Measurements from ENCODE around the gene MYO5A.

MYO5A gene

DNA sequence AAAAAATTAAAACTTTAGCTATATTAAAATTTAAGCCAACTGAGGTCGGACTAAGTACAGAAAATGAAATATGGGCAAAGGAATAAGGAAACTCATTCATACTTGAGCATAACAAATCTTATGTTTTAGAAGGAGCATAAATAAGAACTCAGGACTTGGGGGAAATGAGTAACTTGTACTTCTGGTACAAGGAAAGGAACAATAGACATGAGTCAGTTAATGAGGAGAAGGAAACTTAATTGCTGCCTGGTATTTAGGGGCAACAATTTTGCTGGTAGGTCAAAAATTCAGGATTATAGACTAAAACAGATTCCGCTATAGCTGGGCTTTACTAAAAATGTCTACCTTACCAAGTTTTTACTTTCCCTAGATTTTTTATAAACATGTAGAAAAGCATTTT is 113.1 kb downstream of the MYO5A start:
- no peak for DNase-seq

DNA sequence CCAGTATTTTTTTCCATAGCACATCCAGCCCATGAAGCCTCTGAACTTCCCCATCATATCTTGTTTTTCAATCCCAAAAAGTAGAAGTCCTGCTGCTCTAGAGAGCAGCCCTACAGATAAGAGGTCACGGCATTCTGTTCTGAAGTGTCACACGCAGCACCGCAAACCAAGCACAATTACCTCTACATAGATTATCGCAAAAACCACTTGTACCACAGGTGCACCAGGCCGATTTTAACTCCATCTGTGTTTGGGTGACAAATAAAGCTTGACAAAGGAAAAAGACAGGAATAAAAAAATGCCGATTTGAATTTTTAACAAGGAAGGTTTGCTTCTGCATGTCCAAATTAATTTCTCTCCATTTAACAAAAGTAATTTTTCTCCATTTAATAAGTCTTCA is 113.7 kb downstream of the MYO5A start:
- DNase-seq, result no peak

DNA sequence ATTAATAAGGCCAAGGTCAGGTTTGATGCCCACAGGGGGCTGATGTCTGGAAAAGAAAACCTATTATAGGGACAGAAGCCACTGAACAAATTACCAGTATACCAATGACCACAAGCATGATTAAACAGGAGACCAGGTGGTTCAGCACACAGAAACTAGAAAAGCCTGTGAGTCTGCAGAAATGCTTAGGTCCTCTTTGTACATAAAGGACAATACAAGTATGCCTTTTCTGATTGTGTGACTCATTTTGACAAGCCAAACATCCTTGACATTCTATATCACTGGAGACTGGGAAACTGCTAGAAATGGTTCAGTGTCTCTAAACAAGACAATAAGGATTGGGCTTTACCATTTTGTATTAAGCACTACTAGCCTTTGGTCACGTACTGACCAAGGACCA is 119.9 kb downstream of the MYO5A start:
- DNase-seq, result no peak

DNA sequence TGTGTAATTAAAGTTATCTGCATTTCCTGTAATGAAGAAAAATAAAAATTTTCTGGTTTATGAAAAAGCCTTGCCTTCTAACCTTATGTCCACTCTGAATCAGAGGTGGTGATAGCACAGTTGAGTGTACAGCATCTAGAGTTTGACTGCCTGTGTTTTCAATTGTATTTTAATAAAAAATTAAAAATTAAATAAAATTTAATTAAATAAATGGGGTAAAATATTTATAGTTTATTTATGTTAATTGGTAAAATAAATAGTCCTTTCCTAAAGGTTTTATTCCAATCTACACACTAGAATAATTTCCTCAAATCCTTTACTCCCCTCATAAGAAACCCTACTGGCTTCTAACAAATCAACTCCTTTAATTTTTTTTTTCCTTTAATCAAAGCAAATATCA is 121.3 kb downstream of the MYO5A start:
- no peak for DNase-seq

DNA sequence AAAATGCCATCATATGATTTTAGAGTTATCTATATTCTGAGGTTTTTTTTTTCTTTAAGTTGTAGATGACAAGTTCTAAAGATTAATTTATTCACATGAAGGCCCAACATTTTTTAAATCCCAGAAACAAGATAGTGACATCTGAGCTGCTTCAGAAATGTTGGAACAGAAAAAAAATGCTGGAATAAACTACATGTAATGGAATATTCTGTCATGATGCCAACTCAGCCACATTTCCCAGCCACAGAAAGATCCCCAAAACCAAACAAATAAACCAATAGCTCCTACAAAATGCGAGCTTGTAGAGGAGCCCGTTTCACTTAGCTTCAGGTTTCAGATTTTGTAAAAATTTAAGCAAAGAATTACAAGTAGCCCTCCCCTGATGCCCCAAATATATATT is 122.1 kb downstream of the MYO5A start:
- DNase-seq, result no peak

DNA sequence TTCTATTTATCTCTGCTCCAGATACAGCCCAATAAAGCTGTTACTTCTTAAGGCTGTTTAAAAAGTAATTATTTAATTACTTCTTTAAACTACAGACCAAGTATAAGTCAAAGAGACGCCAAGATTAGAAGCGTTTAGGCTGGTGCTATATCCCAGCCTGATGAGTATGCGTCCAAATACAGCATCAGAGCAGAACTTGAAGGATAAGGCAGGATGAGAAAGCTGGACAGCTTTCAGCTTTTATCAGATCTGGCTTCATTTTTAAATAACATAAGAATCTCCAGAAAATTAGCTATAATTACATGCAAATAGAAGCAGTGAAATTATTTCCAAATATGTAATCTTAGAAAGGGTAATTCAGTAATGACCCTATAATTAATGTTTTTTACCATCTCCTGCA is 122.8 kb downstream of the MYO5A start:
- DNase-seq, result no peak

DNA sequence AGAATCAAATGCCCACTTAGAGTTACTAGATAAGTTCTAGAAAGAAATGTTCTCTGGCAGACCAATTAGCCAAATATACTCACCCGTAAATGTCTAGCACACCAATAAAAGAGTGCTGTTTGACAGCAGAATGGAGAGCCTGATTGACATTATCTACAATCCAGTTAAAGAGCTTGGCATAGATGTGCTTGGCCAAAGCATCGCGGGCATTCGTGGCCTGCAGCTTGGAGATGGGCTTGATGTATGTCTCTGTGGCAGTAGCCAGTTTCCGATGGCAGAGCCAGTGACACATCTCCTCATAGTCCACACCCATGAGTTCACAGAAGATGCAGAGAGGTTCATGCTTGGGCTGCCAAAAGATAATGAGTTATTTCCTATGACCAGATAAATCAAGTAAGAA is 131.6 kb downstream of the MYO5A start:
- DNase-seq, result no peak

DNA sequence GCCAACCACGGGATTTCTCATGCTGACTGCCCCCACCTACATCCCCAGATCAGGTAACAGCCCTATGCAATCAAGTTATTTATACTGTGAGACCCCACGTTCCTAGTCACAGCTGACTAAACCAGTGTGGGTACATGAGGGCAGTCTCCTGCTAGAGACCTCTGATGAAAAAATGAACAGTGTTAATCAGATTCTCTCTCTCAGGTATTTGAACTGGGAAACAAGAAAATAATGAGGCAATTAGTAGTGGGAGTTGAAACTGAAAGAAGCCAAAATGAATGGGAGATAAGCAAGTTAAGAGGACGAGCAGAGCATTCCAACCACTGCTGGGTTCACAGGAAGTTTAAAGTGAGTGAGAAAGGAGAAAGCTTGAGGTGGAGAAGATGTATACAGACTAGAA is 134.6 kb downstream of the MYO5A start:
- no peak for DNase-seq

DNA sequence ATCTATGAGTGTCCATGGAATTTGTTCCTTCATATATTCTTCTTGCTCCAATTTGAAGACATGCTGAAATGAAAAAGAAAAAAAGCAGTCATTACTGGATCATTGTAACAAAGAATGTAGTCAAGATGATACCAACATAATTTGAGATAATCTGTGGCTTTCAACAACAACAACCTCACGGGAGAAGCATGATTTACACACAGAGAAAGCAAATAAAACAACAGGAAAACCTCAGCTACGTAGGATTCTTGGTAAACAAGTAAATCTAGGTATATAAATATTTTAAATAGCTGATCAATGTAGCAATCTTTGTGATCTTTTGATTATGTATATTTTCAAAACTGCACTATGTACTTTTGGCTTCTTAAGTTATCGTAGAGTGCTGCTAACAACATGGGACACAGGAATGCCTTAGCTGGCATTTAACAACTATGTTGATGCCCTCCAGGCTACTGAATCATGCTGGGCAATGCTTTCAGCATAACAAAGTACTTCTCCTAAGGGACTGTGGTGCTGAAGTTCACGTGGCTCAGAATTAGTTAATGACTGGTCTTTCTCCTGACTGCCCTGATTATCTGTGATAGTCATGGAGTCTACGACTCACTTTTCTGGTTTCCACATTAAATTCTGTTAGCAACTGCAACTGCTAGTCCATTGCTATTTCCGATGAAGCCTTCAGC is 136.5 kb downstream of the MYO5A start:
- DNase-seq, result no peak

DNA sequence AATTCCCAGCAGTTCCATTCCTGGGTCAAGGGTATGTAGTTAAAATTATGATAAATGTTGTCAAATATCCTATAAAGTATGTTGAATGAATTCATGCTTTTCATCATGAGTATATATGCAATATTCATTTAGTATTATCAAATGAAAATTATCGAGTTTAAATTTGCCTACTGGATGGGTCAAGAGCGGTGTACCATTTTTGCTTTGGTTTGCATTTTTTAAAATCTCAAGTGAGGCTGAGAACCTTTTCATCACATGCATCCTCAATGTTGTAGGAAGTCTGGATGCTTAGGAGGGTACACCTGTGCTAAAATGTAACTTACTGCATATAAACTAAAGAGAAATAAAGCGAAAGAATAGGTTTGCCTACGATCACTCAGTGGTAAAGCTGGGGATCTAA is 137.6 kb downstream of the MYO5A start:
- no peak for DNase-seq

DNA sequence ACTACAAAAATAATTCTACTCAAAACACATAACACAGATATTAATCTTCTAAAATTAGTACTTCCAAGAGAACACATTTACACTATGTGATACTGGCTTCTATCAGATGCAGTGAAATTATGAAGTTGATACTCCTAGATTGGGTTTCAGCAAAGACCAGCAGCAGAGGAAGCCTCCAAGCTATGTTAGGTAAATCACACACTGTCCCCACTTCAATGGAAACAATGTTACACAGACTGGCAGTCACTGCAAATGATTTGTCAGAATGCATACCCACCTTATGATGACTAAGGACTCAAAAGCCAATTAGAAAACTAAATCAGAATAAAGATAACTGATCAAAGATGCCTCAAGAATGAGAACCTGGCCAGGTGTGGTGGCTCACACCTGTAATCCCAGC is 143.0 kb downstream of the MYO5A start:
- DNase-seq, result no peak

DNA sequence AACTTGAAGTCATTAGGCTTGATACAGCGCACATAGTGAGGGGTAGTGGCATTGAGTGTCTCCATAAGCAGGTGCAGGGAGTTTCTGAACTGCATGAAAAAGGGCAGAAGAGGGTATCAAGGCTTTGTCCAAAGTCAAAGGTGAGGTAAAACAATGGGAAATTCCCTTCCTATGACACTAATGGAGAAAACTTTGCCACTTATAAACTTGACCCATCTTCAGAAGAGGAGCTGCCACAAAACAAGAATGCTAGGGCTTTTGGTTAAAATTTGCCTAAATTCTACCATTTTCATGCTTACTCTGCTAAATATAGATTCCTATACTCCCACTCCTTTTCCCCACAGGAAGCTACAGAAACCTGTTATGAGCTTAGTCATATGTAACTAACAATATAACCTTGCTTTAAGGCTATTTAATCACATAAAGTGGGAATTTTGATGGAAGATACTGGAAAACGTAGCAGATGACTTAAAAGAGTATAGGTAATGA is 145.5 kb downstream of the MYO5A start:
- DNase-seq, result no peak

DNA sequence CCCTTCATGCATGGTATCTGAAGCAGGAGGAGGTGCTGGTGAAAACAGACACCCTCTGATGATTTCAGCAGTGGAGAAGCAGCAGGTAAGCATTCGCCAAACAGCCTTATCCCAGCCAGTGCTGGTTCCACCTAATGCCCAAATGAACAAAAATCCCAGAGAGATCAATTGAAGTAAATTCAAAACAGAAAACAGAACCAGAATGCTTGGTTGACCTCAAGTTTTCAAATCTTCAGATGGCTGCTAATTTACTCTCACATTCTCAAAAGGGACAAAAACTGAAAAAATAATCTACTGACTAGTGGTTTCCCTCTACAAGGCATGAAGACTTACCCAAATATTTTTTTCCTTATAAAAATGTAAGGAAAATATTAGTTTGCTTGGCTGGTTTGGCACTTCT is 146.0 kb downstream of the MYO5A start:
- DNase-seq, result no peak

DNA sequence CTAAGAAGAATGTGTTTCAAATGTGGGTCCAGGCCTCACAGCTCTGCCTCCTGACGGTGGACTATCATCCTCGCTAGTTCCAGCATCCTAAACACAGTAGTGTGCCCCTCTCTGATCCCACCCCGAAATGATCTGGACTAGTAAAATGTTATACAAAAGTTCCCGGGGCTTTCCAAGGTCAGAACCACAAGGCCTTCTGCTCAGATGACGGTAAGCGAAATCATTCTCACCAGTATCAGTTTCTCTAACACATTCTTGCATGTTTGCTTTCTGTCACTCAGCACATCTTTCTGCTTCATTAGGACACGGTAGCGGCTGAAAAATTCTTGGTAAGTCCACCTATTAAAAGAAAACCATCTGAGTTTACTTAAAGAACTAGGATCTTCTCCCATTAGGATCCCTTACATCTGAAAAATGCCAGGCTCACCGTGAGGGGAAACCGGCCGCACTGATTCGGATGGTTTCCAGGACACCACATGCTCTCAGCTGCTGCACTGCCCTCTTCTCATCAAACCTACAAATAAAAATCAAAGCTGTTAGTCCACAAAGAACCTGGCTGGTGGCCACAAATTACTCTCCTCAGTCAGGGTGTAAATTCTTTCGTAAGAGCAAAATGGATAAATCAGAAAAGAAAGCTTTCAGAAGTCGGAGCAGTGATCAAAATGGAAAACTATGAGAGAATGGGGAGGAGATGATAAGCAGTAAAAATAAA is 149.1 kb downstream of the MYO5A start:
- peak; percentile 31 for DNase-seq

DNA sequence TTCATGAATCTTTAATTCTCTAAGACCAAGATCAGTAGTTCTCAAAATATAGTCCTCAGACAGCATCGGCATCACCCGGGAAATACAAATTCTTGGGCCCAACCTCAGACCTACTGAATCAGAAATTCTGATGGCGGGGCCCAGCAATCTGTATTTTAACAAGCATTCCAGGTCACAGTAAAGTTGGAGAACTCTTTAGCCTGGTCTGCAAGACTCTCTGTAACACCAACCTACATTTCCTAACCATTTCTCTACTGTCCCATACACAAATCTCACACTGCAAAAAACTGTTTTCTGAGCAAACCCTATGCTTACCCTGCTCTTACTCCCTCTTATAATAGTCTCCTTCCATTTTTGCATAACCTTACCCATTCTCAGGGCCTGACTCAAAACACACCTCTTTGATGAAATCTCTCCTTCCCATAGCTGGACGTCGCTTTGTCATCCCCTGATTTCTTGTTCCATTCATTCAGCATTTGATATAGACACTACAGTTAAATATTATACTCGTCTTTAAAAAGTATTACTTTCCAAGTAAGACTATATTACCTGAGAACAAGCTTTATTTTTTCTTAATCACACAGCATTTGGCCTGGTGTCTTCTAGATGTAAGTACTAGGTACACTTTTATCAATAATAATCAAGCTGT is 149.8 kb downstream of the MYO5A start:
- no peak for DNase-seq

DNA sequence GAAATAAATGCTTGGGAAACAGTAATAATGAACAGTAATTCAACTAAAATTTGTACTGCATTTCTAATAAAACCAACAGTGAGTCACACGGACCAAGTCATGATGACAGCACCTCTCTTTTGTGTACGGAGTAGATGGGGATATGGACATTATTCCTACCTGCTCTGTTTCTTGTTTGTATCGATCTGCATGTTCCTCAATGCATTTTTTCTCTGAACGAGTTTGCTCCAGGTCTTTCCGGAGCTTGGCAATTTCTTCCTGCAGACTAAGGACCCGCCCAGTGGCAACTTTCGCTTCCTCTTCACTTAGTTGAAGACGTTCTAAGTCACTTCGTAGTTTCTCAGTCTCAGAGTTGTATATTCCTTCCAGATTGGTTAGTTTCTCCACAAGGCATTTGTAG is 158.7 kb downstream of the MYO5A start:
- DNase-seq, result no peak

DNA sequence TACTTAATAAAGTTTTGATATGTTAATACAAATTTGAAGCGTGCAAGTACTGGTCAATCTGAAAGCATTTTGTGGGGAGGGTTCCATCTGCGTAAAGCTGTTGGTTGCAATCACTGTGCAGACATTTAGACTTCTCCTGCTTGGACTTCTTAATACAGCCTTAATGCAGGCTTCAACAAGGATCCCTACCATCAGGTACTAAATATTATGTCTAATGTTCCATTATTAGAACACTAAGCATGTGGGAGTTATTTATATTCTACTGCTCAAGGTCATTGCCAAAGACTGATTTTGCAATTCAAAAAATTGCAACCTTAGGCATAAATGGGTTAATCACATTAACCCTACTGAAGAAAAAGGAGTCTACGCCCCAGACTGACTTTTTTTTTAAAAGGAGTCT is 159.2 kb downstream of the MYO5A start:
- DNase-seq, result no peak

DNA sequence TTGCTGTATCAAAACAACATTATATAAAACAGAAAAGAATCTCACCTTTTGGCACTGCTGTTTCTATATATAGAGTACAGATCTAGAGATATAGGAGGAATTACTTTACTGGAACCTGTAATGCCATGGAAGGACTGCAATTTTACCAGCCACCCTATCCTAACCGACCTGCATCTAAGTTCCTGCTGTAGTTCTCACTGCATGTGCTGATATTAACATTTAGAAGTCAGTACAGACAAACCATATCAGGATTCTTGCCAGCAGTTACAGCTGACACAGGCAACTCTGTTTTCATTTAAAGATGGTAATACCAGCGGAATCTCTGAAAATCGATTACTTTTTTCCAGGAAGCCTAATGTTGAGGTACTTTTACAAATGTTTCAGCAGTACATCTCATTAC is 159.7 kb downstream of the MYO5A start:
- DNase-seq, result no peak

DNA sequence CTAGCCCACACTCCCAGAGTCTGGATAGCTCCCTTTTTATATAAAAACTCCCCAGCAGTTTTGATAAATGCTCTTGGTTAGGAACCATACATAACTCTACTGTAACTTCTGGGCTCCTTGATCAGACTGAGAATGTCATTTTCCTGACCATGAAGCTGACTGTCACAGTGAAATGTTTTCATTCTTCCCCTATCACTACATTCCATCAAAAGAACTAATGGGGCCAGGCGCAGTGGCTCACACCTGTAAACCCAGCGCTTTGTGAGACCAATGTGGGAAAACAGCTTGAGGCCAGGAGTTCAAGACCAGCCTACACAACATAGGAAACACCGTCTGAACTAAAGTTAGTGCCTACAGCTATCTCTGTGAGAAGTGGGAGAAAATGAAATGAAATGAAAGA is 160.3 kb downstream of the MYO5A start:
- DNase-seq, result no peak

DNA sequence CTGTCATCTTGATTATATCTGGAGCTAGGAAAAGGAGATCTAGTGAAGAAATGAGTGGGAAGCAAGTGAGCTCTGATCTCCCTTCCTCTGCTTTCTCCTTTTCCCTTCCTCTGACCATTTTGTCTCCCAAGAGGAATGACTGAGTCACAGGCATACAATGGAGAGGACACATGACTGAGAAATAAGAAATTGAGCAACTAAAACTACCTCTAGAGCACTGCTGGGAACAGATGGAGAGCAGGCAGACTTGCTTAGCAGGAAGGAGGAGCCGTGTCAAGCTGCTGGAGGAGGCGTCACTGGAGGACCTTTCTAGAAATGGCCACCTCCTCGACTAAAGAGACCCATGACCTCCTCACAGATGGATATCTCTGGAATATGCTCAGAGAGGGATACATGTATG is 166.2 kb downstream of the MYO5A start:
- DNase-seq, result no peak

DNA sequence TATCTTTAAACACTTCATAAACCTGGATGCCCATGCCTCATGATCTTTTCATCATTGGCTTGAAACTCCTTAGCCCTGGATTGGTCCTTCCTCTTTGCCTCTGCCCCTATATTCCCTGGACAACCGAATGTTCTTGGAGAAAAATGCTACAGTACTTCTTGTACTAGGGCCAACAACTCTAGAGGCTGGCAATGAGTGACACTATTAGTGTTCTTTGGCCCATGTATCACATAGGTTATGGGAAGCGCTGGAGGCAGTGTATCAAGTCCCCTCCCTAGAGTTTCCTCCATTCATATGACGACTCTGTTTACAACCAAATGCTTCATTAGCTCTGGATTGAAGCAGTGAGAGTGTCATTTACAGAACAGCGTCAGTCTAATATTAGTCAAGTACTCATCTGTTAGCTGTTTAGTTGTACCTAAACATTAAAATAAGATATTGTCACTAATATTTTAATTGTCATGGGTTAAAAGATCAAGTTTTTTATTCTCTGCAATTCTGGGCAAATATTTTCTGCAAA is 166.6 kb downstream of the MYO5A start:
- no peak for DNase-seq

DNA sequence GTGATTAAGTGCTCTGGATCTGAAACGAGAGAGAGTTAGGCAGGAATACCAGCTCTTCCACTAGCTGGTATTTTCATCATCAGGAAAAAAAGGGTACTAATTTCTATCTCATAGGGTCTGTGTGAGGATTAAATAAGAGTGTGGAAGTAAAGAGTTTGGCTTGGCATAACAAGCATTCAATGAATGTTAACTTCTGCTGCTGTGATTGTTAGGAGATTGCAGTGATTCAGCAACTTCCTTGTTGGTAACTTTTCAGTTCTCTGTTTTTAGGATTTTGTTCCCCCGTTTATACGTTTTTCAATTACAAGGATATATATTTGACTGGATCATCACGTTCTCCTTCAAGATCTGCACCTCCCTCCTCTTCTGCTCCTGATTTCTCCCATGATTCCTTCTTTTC is 167.2 kb downstream of the MYO5A start:
- DNase-seq, result no peak

DNA sequence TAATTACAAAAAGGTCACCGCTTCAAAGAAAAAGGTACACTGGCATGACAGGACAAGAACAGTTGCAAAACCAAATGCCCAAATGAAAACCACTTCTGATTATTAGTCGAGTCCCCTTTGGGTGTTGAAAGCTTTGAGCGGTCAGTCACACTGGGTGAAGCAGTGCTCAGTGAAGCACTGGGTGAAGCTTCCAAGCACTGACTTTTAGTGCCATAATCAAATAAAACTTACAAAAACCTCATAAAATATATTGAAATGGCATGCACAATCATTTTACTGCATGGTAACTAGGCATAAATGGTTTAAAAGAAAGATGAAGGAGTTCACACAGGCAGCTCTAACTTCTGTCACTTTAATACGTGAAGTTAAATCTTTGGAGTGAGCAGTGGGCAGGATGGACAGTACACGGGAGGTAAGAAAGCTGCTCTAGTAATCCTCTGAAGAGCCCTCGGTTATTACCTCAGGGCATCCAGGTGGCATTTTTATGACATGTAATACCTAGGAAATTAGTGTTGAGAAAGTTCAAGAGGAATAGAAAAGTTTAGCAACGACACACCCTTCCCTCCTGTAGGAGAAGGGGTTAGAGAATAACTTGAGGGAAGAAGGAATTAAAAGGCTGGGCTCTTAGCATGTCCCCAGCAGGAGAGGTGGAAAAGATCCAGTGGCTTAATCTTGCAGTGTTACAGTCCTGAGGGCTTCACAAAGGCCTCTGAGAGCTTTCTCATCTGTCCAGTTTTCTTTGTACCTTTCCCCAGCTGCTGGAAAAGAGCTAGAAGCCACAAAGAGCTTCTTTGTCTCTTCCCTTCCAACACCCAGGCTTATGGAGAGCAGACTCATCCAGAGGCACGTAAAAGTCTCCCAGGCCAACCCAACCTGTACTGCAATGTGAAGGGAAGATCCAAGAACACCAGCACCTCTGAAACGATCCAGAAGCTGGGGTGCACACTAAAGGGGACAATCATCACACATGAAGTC is 168.2 kb downstream of the MYO5A start:
- DNase-seq, result no peak

All from stimulated activated CD8-positive, alpha-beta memory T cell treated with anti-CD3 and anti-CD28 coated beads, Interleukin-4, amount 100 ng/mL, for 48 hours (primary cell).